ENCODE measurements around the gene ABL2.

- TF ChIP-seq, protein P1, sequence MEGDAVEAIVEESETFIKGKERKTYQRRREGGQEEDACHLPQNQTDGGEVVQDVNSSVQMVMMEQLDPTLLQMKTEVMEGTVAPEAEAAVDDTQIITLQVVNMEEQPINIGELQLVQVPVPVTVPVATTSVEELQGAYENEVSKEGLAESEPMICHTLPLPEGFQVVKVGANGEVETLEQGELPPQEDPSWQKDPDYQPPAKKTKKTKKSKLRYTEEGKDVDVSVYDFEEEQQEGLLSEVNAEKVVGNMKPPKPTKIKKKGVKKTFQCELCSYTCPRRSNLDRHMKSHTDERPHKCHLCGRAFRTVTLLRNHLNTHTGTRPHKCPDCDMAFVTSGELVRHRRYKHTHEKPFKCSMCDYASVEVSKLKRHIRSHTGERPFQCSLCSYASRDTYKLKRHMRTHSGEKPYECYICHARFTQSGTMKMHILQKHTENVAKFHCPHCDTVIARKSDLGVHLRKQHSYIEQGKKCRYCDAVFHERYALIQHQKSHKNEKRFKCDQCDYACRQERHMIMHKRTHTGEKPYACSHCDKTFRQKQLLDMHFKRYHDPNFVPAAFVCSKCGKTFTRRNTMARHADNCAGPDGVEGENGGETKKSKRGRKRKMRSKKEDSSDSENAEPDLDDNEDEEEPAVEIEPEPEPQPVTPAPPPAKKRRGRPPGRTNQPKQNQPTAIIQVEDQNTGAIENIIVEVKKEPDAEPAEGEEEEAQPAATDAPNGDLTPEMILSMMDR (IDR thresholded peaks at IDR 0.05): no peak
- no peak for TF ChIP-seq EP300 (IDR thresholded peaks at IDR 0.05)
- no peak for TF ChIP-seq POLR2A (IDR thresholded peaks at IDR 0.05; ENCODE audit: low read depth)
- TF ChIP-seq POLR2AphosphoS5 (IDR thresholded peaks at IDR 0.05): no peak
Measured at GRCh38 chr1:179124873-179125272, 104.6 kb downstream of the ABL2 start.
